Uterus (tissue), 4 donors: ENCODE measurements around the gene PRRG2. TPM values are rescaled to one million over a fixed set of nuclear protein-coding genes. Genes with fewer than 3 reads are reported as not detected.

Source experiments
- DNase-seq, 2 donors: peaks; one replicate each; pipeline ENCODE4 v3.0.0-alpha.2; 2019 to 2020
- H3K27ac ChIP-seq, 2 donors: fragments of 200-600 bp; sonication (generic); 1 replicate in 1 of 2; 2 replicates in 1 of 2; pipeline ENCODE4 v1.5.1; 2016 to 2018
- H3K27me3 ChIP-seq, 2 donors: fragments of 200-600 bp; sonication (generic); one replicate each; pipeline ENCODE4 v1.5.1; 2018 to 2019; ENCODE audit warnings: control low read depth in 1 of 2
- H3K36me3 ChIP-seq, 2 donors: fragments of 200-600 bp; sonication (generic); one replicate each; pipeline ENCODE4 v1.5.1; 2019; ENCODE audit warnings: control low read depth in 1 of 2
- H3K4me1 ChIP-seq, 2 donors: fragments of 200-600 bp; sonication (generic); one replicate each; pipeline ENCODE4 v1.5.1; 2018 to 2019; ENCODE audit warnings: control low read depth in 1 of 2
- H3K4me3 ChIP-seq, 2 donors: fragments of 200-600 bp; sonication (generic); 1 replicate in 1 of 2; 2 replicates in 1 of 2; pipeline ENCODE4 v1.5.1; 2018 to 2019; ENCODE audit warnings: mild to moderate bottlenecking in 1 of 2
- H3K9me3 ChIP-seq, 2 donors: fragments of 200-600 bp; sonication (generic); one replicate each; pipeline ENCODE4 v1.5.1; 2019; ENCODE audit warnings: control low read depth in 1 of 2
- CTCF ChIP-seq, 4 experiments: fragments of 200-600 bp in 2 of 4; fragments of 450-650 bp in 2 of 4; sonication (generic) in 2 of 4; IDR thresholded peaks; one replicate each; pipeline ENCODE4 v1.5.1; 2016 to 2019; ENCODE audit warnings: antibody characterized with exemption in 4 of 4, mild to moderate bottlenecking in 2 of 4, moderate library complexity in 1 of 4
- POLR2A ChIP-seq, 2 donors: fragments of 450-650 bp; IDR thresholded peaks; one replicate each; pipeline ENCODE4 v1.6.1; 2016; ENCODE audit warnings: antibody characterized with exemption in 2 of 2, mild to moderate bottlenecking in 1 of 2, moderate library complexity in 1 of 2
- intact Hi-C: fragments of 100-400 bp; cut with DNase I; formaldehyde crosslinking; loops from one replicate; pipeline ENCODE4 v1.15.1; 2023; ENCODE audit warnings: low total_unique reads
- total RNA-seq, 4 donors: library from RNA; depleted of rRNA in 3 of 4; stranded (reverse); fragments of >200 nt in 3 of 4; gene quantifications; one replicate each; pipeline versions ENCODE4 v1.1.0 to v1.2.4, GENCODE V29; 2014 to 2023
- donor health status: DM: yes; HTN: yes; CAD: no.

The PRRG2 gene
- total RNA-seq, 4 donors from 2014 or later = 0.95 to 1.4 TPM; not detected in 2

- no peaks in the 10 kb centered on the region for H3K9me3 ChIP-seq
- H3K27ac ChIP-seq = no peak overlapping the region
- H3K4me3 ChIP-seq = no peak overlapping the region
- no peaks in the 10 kb centered on the region for H3K36me3 ChIP-seq
- H3K4me1 ChIP-seq = no peaks in the 10 kb centered on the region
- TF ChIP-seq CTCF (IDR thresholded peaks at IDR 0.05) = no peak
- no peak for TF ChIP-seq POLR2A (IDR thresholded peaks at IDR 0.05)
- no peaks in the 10 kb centered on the region for H3K27me3 ChIP-seq
- intact Hi-C loops = no loop called here
- no peak for DNase-seq
Measured at GRCh38 chr19:49599378-49600295, 18.5 kb downstream of the PRRG2 start.

- Histone ChIP-seq H3K4me3 (no peak overlapping the region), H3K36me3 (no peaks in the 10 kb centered on the region), H3K9me3 (no peaks in the 10 kb centered on the region), H3K4me1 (no peaks in the 10 kb centered on the region), H3K27ac (no peak overlapping the region), H3K27me3 (no peaks in the 10 kb centered on the region)
- TF ChIP-seq POLR2A (IDR thresholded peaks at IDR 0.05) (no peak), CTCF (IDR thresholded peaks at IDR 0.05) (no peak)
- no peak for DNase-seq
- intact Hi-C loops = no loop called here
Measured at GRCh38 chr19:49601482-49602038, 20.4 kb downstream of the PRRG2 start.

- H3K36me3 ChIP-seq = no peaks in the 10 kb centered on the region
- H3K4me1 ChIP-seq = no peaks in the 10 kb centered on the region
- no peak for DNase-seq
- H3K27ac ChIP-seq = no peak overlapping the region
- no peak overlapping the region for H3K4me3 ChIP-seq
- intact Hi-C loops = no loop called here
- no peaks in the 10 kb centered on the region for H3K27me3 ChIP-seq
- H3K9me3 ChIP-seq = no peaks in the 10 kb centered on the region
- TF ChIP-seq CTCF (IDR thresholded peaks at IDR 0.05) (no peak), POLR2A (IDR thresholded peaks at IDR 0.05) (no peak)
Measured at GRCh38 chr19:49602806-49603205, 21.7 kb downstream of the PRRG2 start.

- no peak for DNase-seq
- intact Hi-C loops = no loop called here
- H3K27ac ChIP-seq = no peak overlapping the region
- H3K27me3 ChIP-seq = no peaks in the 10 kb centered on the region
- no peaks in the 10 kb centered on the region for H3K4me1 ChIP-seq
- no peaks in the 10 kb centered on the region for H3K9me3 ChIP-seq
- TF ChIP-seq POLR2A (IDR thresholded peaks at IDR 0.05) = no peak
- no peak for TF ChIP-seq CTCF (IDR thresholded peaks at IDR 0.05)
- H3K36me3 ChIP-seq = no peaks in the 10 kb centered on the region
- no peak overlapping the region for H3K4me3 ChIP-seq
Measured at GRCh38 chr19:49605605-49606004, 24.5 kb downstream of the PRRG2 start.

- H3K27me3 ChIP-seq = no peaks in the 10 kb centered on the region
- no peak overlapping the region for H3K4me3 ChIP-seq
- no peak for TF ChIP-seq POLR2A (IDR thresholded peaks at IDR 0.05)
- no peak for TF ChIP-seq CTCF (IDR thresholded peaks at IDR 0.05)
- H3K9me3 ChIP-seq = no peaks in the 10 kb centered on the region
- H3K36me3 ChIP-seq = no peaks in the 10 kb centered on the region
- H3K27ac ChIP-seq = no peak overlapping the region
- H3K4me1 ChIP-seq = no peaks in the 10 kb centered on the region
- DNase-seq = no peak
- intact Hi-C loops = no loop called here
Measured at GRCh38 chr19:49609499-49610092, 28.5 kb downstream of the PRRG2 start.
